ENCODE measurements around the gene FBXW5.

Gene FBXW5

DNA sequence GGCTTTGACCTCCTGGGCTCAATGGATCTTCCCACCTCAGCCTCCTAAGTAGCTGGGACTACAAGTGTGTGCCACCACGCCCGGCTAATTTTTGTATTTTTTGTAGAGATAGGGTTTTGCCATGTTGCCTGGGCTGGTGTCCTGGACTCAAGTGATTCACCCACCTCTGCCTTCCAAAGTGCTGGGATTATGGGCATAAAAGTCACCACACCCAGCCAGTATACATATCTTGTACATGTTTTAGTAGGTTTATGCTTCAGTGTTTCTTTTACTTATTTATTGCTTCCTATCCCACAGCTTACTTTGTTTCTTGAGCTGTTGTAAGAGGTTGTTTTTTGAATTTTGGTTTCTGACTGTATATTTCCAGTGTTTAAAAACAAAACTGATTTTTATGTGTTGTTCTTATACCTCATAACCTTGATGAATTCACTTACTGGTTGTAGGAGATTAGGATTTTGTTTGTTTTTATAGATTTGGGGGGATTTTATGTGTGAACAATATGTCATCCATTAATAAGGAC is 12.9 kb downstream of the FBXW5 start:
- no peak for DNase-seq (ENCODE audit: low read depth in 2 of 2)

DNA sequence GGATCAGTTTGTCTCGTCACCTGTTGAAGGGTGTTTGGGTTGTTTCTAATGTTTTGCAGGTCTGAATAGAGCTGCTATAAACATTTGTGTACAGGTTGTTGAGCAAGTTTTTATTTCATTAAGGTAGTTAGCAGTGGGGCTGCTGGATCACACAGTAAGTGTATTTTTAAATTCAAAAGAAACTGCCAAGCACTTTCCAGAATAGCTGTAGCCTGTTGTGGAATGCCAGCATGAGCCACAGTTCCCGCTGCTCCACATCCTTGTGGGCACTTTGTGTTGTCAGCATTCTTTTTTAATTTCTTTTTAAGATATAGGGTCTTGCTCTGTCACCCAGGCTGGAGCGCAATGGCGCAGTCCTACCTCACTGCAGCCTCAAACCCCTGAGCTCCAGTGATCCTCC is 14.5 kb downstream of the FBXW5 start:
- no peak for DNase-seq (ENCODE audit: low read depth in 2 of 2)

DNA sequence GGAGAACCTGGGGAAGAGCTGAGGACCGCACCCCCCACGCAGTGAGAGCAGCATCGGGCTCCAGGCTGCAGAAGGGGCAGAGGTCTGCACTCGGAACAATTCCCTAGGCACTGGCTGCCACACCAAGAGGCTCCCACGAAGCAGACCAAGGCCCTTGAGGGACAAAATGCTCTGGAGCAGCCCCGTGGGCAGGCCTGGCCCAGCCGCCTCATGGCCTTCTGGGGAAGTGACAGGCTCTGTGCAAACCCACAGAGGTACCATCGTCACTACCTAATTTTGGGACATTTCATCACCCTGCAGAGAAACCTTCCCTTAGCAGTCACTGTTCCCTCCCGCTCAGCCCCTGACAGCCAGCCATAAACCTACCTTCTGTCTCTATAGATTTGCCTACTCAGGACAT is 15.9 kb downstream of the FBXW5 start:
- DNase-seq (ENCODE audit: low read depth in 2 of 2) = no peak

GRCh38 chr9:136927343-136928271 is 16.9 kb downstream of the FBXW5 start:
- DNase-seq (ENCODE audit: low read depth in 2 of 2) = no peak

DNA sequence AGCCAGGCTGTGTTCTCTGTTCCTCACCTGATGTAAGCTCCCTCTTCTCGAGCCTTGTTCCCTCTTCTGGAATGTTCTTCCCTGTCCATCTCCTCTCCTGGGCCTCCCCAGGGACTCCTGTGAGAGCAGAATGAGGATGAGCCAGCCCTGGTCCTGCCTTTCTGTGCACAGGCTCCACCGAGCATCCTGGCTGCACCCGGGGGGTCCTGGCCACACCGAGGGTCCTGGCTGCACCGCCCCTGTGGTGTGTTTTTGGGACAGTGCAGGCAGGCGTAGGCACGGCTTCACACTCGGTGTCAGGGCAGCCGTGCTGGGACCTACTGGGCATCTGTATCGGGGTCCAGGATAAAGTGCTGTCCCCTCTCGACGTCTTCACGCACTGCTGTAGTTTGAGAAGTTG is 17.8 kb downstream of the FBXW5 start:
- DNase-seq (ENCODE audit: low read depth in 2 of 2) = no peak

- DNase-seq (ENCODE audit: low read depth in 2 of 2) = no peak
Observed at GRCh38 chr9:136926154-136926704, 18.3 kb downstream of the FBXW5 start.

DNA sequence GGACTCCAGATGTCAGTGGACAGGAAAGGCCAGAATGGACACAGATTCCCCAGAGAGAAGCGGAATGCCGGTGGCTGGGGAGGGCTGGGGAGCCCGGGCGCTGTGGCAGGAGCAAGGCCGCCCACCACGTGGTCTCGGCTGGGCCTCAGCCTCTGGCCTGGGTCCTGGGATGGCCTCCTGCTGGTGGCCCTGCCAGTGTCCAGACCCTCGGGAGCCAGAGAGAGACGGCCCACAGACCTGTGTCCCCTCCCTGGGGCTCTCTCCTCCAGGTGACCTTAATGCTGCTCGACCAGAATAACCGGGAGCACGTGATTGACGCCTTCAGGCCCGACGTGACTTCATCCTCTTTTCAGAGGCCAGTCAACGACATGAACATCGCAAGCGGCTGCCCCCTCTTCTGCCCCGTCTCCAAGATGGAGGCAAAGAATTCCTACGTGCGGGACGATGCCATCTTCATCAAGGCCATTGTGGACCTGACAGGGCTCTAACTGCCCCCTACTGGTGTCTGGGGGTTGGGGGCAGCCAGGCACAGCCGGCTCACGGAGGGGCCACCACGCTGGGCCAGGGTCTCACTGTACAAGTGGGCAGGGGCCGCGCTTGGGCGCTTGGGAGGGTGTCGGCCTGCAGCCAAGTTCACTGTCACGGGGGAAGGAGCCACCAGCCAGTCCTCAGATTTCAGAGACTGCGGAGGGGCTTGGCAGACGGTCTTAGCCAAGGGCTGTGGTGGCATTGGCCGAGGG is 19.0 kb downstream of the FBXW5 start:
- DNase-seq (ENCODE audit: low read depth in 2 of 2) = no peak

GRCh38 chr9:136923881-136924280 is 20.7 kb downstream of the FBXW5 start:
- no peak for DNase-seq (ENCODE audit: low read depth in 2 of 2)

DNA sequence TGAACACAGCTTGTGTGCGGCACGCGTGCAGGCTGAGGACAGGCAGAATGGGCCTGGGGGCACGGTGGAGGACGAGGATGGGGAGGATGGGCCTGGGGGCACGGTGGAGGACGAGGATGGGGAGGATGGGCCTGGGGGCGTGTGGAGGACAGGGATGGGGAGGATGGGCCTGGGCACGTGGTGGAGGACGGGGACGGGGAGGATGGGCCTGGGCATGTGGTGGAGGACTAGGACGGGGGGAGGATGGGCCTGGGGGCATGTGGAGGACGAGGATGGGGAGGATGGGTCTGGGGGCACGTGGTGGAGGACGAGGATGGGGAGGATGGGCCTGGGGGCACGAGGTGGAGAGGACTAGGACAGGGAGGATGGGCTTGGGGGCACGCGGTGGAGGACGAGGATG is 22.0 kb downstream of the FBXW5 start:
- DNase-seq (ENCODE audit: low read depth in 2 of 2) = no peak

DNA sequence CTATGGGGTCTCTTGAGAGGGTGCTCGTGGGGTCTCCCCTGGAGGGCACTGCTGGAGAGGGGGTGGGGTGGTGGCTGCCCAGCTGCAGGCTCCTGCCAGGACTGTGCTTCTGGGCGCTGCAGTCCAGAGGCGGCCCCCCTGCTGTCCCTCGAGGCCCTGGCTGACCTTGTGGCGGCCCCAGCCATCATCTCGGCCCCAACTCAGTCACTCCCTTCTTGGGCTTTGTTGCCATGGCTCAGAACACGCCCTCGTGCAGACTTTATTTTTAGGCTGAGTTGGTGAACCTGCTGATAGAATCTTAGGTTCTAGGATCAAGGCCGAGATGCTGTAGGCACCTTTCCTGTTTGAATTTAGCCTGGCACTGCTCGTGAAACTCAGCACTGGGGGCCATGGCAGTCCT is 22.8 kb downstream of the FBXW5 start:
- DNase-seq (ENCODE audit: low read depth in 2 of 2) = no peak

DNA sequence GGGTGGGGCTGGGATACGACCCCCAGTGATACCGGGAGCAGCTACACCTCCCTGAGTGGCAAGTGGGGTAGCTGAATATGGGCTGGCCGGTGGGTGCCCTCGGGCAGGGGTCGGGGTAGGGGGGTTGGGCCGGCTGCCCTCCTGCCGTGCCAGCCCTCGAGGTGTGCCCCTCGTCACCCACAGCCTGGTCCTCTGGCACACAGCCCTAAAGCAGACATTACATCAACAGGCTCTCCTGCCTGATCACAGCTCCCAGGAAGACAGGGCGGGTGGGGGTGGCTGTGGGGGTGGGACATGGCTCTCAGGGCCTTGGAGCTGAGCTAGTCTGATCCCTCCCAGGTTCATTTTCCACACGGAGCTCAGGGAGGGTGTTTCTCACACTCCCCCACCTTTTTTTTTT is 23.2 kb downstream of the FBXW5 start:
- DNase-seq (ENCODE audit: low read depth in 2 of 2) = no peak

GRCh38 chr9:136920734-136921231 is 23.8 kb downstream of the FBXW5 start:
- DNase-seq (ENCODE audit: low read depth in 2 of 2) = no peak

DNA sequence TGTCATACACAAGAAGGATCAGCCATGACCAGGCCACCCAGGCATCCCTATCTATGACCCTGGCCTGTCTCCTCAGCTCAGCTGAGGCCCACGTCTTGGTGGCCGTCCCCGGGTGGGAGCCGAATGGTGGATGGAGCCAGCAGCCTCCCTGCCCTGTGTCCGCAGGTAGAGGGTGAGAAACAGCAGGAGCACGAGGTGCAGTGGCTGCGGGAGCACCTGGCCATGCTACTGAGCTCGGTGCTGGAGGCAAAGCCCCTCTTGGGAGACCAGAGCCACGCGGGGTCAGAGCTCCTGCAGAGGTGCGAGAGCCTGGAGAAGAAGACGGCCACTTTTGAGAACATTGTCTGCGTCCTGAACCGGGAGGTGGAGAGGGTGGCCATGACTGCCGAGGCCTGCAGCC is 24.5 kb downstream of the FBXW5 start:
- no peak for DNase-seq (ENCODE audit: low read depth in 2 of 2)

DNA sequence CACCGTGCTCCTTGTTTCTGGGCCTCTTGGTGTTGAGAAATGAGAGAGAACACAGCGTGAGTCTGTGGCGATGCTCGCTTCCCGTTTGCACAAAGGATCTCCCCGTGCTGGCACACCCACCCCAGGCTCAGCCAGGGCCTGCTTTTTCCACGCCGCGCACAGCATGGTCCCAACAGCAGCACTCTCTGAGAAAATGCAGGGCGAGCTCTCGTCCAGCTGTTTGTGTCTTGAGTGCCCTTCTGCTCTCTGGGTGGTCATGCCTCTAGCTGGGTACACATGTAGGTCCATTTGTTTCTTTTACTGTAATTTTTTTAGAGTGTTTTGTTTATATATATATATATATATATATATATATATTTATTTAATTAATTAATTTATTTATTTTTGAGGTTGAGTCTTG is 26.6 kb downstream of the FBXW5 start:
- DNase-seq (ENCODE audit: low read depth in 2 of 2) = no peak

GRCh38 chr9:136916330-136917184 is 28.0 kb downstream of the FBXW5 start:
- DNase-seq (ENCODE audit: low read depth in 2 of 2) = peak in 1 of 2 donors; percentile 21

DNA sequence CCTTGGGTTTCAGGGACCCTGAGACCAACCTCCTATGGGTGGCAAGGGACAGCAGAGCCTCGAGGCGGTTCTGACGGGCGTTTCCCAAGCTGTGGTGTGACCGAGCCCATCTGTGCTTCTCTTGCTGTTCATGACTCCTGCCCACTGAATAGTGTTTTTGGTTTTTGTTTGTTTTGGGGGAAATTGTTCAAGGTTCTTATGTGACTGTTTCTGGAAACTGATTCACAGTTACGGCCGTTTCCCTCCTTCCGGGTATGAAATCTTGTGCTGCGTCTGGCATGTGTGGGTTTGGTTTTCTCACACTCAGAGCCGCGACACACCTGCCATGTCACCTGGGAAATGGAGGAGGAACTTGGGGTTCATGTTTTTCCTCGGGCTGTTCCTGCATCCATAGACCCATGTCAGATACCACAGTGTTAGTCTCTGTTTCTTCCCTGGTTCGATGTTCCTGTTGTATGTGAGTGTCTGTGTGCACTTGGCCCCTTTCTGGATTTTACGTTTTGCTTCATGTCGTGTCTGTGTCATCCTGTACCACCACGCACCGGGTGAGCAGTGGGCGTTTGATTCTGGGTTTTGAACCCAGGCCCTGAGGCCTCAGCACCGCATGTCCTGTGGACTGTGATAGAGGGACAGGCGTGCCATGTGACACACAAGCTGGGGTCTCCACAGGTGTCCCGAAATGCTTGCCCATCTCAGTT is 28.8 kb downstream of the FBXW5 start:
- no peak for DNase-seq (ENCODE audit: low read depth in 2 of 2)

- DNase-seq (ENCODE audit: low read depth in 2 of 2) = no peak
Observed at GRCh38 chr9:136913701-136914438, 30.7 kb downstream of the FBXW5 start.

- no peak for DNase-seq (ENCODE audit: low read depth in 2 of 2)
Observed at GRCh38 chr9:136910901-136911245, 33.7 kb downstream of the FBXW5 start.

- no peak for DNase-seq (ENCODE audit: low read depth in 2 of 2)
Observed at GRCh38 chr9:136910197-136910900, 34.2 kb downstream of the FBXW5 start.
